ENCODE results near the gene NR2C1.

DNA sequence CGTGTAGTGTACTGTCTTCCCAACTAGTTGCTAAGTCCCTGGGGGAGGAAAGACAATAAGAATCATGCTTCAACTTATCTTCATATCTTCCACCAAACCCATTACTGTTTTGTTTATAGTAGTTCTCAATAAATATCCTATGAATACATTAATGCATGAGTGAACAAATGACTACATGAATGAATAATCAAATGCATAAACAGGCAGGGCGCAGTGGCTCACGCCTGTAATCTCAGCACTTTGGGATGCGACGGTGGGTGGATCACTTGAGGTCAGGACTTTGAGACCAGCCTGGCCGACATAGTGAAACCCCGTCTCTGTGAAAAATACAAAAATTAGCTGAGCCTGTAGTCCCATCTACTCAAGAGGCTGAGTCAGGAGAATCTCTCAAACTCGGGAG lies 32.1 kb upstream of the NR2C1 start:
- TF ChIP-seq, protein P1, sequence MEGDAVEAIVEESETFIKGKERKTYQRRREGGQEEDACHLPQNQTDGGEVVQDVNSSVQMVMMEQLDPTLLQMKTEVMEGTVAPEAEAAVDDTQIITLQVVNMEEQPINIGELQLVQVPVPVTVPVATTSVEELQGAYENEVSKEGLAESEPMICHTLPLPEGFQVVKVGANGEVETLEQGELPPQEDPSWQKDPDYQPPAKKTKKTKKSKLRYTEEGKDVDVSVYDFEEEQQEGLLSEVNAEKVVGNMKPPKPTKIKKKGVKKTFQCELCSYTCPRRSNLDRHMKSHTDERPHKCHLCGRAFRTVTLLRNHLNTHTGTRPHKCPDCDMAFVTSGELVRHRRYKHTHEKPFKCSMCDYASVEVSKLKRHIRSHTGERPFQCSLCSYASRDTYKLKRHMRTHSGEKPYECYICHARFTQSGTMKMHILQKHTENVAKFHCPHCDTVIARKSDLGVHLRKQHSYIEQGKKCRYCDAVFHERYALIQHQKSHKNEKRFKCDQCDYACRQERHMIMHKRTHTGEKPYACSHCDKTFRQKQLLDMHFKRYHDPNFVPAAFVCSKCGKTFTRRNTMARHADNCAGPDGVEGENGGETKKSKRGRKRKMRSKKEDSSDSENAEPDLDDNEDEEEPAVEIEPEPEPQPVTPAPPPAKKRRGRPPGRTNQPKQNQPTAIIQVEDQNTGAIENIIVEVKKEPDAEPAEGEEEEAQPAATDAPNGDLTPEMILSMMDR (IDR thresholded peaks at IDR 0.05), result no peak
- TF ChIP-seq POLR2A (IDR thresholded peaks at IDR 0.05), result no peak

Data from testis (tissue), 2 donors.